ENCODE data around the gene SV2C.
A peak's percentile ranks its signal among the peaks of the same experiment; 100 is the strongest.

The SV2C gene

GRCh38 chr5:76383126-76383832, 300.1 kb downstream of the SV2C start:
- DNase-seq (ENCODE audit: low spot score), result no peak

GRCh38 chr5:76384189-76384588, 301.0 kb downstream of the SV2C start:
- no peak for DNase-seq (ENCODE audit: low spot score)

DNA sequence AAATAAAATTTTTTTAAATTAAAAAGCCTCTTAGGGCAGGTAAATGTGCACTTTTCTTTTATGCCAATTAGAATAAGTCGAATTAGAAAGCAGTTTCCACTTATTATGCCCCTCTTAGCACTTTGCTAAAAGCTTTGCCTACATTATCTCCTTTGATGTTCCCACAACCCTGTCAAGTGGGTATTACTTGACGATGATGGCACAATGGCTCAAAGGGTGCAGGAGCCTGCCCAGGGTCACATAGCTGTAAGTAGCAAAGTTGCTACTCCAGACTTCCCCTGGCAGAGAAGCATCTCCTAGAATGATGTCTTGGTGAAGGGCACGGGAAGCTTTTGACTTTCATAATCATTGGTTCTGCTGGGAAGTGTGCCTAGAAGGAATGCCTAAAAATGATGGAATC, 301.5 kb downstream of the SV2C start:
- DNase-seq (ENCODE audit: low spot score), result no peak

DNA sequence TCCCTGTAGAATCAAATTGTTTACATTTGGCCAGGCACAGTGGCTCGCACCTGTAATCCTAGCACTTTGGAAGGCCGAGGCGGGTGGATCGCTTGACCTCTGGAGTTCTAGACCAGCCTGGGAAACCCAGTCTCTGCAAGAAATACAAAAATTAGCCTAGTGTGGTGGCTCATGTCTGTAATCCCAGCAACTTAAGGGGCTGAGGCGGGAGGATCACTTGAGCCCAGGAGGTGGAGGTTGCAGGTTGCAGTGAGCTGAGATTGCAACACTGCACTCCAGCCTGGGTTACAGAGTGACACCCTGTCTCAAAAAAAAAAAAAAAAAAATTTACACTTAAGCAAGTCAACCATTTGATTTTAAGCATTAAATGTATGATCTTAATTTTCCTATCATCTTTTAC, 302.4 kb downstream of the SV2C start:
- no peak for DNase-seq (ENCODE audit: low spot score)

DNA sequence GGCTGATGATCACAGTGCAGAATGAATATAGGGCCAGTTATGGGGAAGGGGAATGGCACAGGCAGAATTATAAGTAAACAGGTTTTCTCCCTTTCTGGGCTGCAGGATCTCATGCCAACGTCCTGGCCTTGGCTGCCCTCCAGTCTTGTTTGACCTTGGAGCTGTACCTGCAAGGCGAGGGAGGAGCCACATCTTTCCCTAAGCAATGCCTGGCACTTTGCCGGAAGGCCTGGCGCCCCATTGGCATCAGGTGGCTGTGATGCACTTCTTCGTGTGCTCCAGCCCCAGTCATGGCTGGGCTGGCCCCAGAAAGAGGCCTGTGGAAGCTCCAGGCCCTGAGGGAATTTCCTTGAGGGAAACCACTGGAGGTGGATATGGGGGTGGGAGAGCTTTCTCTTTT, 303.2 kb downstream of the SV2C start:
- DNase-seq (ENCODE audit: low spot score), result no peak

DNA sequence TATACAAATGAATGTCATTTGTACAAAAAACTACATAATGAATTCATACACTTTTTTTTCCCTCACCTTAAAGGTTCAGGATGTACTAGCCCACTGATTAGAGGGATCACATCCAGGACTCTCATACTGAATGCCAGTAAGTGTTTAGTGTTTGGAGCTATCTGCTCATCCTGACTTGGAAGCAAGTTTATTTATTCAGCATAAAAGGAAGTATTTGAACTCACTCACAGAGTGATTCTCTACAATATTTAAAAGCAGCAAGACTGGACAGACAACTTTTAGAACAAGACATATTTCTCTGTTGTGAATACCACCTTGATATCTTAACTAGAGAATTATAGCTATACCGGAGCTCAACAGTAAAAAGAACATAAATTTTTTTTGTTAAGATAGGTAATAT, 305.1 kb downstream of the SV2C start:
- no peak for DNase-seq (ENCODE audit: low spot score)

GRCh38 chr5:76388791-76389512, 305.8 kb downstream of the SV2C start:
- no peak for DNase-seq (ENCODE audit: low spot score)

DNA sequence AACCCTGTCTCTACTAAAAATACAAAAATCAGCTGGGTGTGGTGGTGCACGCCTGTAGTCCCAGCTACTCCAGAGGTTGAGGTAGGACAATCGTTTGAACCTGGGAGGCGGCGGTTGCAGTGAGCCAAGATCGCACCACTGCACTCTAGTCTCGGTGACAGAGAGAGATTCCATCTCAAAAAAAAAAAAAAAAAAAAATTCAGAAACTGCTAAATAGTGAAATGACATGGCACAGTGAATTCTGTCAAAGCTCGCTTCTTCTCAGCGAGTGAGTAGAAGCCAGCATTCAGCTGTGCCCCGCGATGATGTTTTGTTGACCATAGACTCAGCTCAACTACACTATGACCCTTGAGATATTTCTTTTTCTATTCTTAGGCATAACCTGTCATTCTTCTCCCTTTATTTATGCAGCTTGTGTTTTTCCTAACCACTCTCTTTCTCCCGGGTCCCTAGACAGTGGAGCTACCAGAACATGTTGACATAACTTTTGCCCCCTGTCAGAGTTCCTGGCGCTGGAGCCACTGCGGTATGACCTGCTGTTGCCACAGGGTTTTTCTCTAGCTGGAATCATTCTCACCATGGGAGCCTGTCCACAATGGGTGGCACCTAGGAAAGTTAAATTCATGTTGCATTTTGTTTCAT, 306.5 kb downstream of the SV2C start:
- peak; percentile 44 for DNase-seq (ENCODE audit: low spot score)

GRCh38 chr5:76391014-76391413, 307.8 kb downstream of the SV2C start:
- DNase-seq (ENCODE audit: low spot score), result no peak

DNA sequence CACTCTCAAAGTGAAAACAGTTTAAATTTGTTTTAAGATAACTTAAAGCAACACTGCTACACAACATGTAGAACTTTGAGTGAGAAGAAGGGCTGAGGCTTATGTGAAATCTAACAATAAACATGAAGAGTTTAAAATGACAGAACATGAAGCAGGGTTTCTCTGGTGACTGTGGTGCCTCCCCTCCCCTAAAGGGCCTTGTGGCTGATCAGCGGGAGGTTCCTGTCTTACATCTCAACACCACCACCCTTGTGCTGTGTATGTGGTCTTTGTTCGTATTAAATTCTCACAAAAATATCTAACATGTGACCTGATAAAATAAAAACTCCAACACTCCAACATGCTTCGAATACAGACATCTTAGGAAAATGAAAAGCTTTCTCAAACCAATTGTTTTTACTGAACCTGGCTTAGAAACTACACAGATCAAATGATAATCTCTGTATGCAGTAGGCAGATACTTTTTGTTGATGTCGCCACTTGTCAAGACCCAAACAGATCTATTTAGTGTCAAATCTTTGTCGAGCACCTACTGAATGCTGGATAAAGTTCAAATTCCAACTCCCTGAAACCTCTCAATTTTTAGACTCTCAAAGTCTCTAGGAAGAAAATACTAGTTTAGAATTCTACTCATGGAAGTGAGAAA, 310.0 kb downstream of the SV2C start:
- no peak for DNase-seq (ENCODE audit: low spot score)

DNA sequence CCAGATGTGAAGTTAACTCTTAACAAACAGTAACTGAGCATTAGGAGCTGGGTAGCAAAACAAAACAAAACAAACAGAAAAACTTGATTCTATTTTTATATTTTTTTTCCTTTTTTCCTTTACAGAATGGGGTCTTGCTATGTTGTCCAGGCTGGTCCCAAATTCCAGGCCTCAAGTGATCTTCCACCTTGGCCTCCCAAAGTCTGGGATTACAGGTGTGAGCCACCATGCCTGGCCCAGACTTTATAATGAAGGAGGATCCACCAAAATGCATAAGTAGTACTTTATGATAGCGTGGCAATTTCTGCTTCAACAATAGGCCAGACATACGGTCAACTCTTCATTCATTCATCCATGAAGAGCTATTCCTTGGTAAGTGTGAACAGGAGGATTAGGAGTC, 314.0 kb downstream of the SV2C start:
- DNase-seq (ENCODE audit: low spot score), result no peak

- no peak for DNase-seq (ENCODE audit: low spot score)
These were observed 316.1 kb downstream of the SV2C start for GRCh38 chr5:76399268-76399667.

DNA sequence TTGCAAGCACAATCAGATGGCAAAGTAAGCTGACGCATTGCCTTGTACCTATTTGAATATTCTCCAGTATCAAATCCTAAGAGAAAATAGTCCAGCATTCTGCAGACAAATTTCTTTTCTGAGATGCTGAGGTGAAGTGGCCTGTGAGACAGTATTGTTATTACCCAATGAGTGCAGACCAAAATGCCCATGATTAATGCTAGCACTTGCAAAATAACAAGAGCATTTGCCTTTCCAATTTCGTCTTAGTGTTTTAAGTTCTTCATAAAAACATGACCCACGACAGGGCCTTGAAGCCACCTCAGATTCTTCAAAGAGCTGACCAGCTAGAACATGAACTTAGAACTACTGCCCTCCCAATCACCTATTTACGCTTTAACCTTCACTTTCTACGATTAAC, 317.3 kb downstream of the SV2C start:
- DNase-seq (ENCODE audit: low spot score), result no peak

DNA sequence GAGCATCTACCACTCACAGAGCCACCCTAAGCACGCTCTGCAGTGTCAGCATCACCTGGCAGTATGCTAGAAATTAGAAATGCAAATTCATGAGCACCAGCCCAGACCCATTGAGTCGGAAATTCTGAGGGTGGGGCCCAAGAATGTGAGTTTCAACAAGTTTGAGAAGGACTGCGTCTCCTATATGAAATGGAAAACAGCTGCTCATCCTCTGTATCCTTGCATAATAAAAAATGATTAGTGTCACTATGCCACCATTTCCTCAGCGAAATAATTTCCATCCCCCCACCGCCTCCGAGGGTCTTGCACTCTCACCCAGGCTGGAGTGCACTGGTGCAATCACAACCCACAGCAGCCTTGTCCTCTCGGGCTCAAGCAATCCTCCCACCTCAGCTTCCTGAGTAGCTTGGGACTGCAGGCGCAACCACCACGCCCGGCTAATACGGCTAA, 318.6 kb downstream of the SV2C start:
- DNase-seq (ENCODE audit: low spot score), result no peak

DNA sequence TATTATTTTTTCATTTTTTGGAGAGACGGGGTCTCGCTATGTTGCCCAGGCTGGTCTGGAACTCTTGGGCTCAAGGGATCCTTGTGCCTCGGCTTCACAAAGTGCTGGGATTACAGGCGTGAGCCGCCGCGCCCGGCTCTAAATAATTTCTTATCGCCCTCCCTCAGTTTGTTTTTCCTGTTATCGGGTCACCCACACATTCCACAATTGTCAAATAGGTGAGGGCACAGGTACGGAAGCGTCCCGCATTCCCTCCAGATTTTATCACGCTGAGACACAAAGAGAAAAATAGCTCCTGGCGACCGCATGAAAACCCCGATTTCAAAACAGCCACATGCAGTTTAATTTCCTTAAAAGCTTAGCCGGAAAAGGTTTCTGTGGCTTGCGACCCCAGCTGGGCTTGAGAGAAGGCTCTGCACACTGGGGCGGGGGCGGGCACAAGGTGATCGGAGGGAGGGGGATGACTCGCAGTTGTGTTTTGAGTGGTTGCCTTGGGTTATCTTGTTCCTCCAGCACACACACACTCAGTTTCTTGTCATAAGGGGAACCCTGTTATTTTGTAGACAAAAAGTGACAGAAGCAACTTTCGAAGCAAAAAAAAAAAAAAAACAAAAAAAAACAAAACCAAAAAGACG, 319.2 kb downstream of the SV2C start:
- DNase-seq (ENCODE audit: low spot score), result peak; percentile 72

GRCh38 chr5:76402886-76403765, 319.9 kb downstream of the SV2C start, which contains the start of gene IQGAP2:
Gene IQGAP2 (plus strand): TSS chr5:76403285. CDS start chr5:76403546, 261 bp downstream.
- DNase-seq (ENCODE audit: low spot score), result peak; percentile 87

All from HuH-7 (cell line).